ENCODE results near the gene PEX5L. TPM values are rescaled to one million over a fixed set of nuclear protein-coding genes. Genes with fewer than 3 reads are reported as not detected.

PEX5L gene
- total RNA-seq, 1 donor, result under 0.01 TPM

GRCh38 chr3:180049391-180049790 is 12.7 kb upstream of the PEX5L start:
- no peak overlapping the region for H3K4me3 ChIP-seq (ENCODE audit: low read depth, low read length)
- TF ChIP-seq CTCF (IDR thresholded peaks at IDR 0.05; ENCODE audit: insufficient read depth, low read depth, low read length), result no peak
- DNase-seq (ENCODE audit: low read depth), result no peak

DNA sequence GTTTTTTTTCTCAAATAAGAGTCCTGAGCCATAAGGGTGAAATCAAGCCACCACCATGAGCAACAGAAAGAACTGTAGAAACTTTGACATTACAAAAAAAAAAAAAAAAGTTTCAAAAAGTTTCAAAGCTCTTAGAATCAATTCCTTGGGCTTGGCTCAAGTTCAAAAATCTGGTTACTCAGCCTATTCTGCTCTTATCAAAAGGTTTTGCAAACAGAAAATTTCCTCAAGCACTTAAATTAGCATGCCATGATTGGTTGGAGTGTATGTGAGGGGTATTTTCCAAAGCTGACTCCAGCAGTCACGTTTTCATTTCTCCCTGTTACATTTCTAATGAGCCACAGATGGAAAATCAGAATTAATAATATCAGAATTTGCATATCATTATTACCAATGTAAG is 12.1 kb upstream of the PEX5L start:
- no peak for TF ChIP-seq CTCF (IDR thresholded peaks at IDR 0.05; ENCODE audit: insufficient read depth, low read depth, low read length)
- DNase-seq (ENCODE audit: low read depth), result no peak
- no peak overlapping the region for H3K4me3 ChIP-seq (ENCODE audit: low read depth, low read length)

DNA sequence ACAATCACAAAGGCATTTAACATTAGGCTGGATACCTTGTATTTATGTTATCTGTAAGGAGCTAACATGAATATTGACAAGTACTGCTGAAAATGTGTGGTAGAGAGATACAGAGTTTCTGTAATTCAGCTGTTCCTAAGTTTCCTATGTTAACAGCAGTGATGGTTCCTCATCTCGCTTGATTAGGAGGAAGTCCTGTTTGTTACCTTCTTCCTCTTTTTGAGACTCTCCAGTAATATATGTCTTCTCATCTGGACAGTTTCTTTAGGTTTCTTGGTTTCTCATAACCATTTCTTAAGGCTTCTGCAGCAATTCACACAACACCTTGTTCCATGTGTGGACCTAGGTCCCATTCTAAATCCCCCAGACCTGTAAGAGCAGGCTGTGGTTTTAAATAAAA is 11.4 kb upstream of the PEX5L start:
- H3K4me3 ChIP-seq (ENCODE audit: low read depth, low read length), result no peak overlapping the region
- TF ChIP-seq CTCF (IDR thresholded peaks at IDR 0.05; ENCODE audit: insufficient read depth, low read depth, low read length), result no peak
- DNase-seq (ENCODE audit: low read depth), result no peak

GRCh38 chr3:180040966-180041365 is 4.2 kb upstream of the PEX5L start:
- no peak overlapping the region for H3K4me3 ChIP-seq (ENCODE audit: low read depth, low read length)
- TF ChIP-seq CTCF (IDR thresholded peaks at IDR 0.05; ENCODE audit: insufficient read depth, low read depth, low read length), result no peak
- no peak for DNase-seq (ENCODE audit: low read depth)

DNA sequence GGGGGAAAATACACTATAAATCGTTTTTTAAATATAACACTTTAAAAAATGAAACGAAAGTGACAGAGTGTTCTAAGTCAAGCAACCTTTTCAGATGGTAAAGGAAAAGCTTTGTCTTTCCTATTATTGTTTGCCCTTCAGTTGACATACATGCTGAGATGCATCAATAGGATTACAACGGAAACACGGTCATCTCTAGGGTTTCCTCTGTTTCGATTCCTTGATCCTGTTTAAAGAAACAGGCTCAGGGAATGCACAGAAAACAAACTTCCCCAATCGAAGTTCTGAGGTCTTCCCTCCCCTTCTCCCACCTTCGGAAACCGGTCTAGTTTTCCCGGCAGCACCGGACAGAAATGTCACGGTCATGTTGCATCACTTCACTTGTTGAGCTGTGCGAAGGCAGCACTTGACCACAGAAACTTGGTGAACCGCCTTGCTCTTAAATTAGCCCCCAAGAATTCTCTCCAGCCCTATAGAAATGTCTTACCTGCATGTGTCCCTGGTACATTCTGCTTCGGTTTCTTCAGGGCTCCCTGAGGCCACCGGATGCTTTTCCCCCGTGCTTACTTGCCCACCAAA is 556 bp downstream of the PEX5L start:
- no peak overlapping the region for H3K4me3 ChIP-seq (ENCODE audit: low read depth, low read length)
- no peak for DNase-seq (ENCODE audit: low read depth)
- TF ChIP-seq CTCF (IDR thresholded peaks at IDR 0.05; ENCODE audit: insufficient read depth, low read depth, low read length), result no peak

DNA sequence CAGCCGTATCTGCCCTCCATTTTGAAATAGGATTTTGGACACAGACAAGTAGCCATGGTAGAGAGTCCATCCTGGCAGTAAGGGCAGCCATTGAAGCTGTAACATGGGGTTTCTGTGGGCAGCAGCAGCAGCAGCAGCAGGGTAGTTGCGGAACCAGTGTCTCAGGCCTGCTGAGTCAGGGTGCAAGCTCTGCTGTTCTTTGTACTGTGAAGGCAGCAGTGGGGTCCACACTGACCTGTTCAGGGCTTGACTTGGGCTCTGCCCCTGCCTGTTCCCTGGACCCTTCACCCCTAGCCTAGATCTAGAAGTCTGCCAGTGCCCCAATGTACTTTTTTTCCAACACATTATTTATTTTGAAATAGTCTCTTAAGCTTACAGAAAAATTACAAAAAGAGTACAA is 9.7 kb downstream of the PEX5L start:
- no peak overlapping the region for H3K4me3 ChIP-seq (ENCODE audit: low read depth, low read length)
- no peak for TF ChIP-seq CTCF (IDR thresholded peaks at IDR 0.05; ENCODE audit: insufficient read depth, low read depth, low read length)
- DNase-seq (ENCODE audit: low read depth), result no peak

GRCh38 chr3:180018543-180018942 is 18.2 kb downstream of the PEX5L start:
- no peak overlapping the region for H3K4me3 ChIP-seq (ENCODE audit: low read depth, low read length)
- DNase-seq (ENCODE audit: low read depth), result no peak
- TF ChIP-seq CTCF (IDR thresholded peaks at IDR 0.05; ENCODE audit: insufficient read depth, low read depth, low read length), result no peak
